ENCODE results near the gene LAMC1.

LAMC1 gene

DNA sequence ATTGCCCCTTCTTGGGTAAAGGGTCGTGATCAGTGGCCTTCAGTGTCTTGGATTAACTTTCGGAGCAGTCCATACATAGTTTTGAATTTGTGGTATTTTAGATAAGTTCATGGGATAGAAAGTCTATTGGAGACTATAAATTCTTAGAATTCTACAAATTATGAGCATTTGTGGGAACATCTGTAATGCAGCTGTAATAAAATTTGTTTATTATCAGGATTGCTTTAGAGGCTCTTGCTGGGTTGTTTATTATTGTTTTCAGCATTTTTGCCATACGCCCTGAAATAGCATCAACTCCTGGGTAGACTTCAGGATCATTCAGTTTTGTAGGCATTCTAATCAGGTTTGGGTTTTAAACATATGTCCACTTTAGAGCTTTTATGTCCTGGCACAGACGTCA lies 16.1 kb downstream of the LAMC1 start:
- H4K91ac ChIP-seq (ENCODE audit: low read depth, low read length), result no peak overlapping the region
- no peak overlapping the region for H4K8ac ChIP-seq (ENCODE audit: low read depth, low read length)
- no peak overlapping the region for H3K4me2 ChIP-seq (ENCODE audit: low read length)
- H2BK12ac ChIP-seq (ENCODE audit: low read length), result no peak overlapping the region
- no peak overlapping the region for H2BK5ac ChIP-seq (ENCODE audit: low read depth, low read length, poor library complexity)
- no peak overlapping the region for H3K4ac ChIP-seq (ENCODE audit: low read depth, low read length)
- H3K79me2 ChIP-seq (ENCODE audit: control insufficient read depth, insufficient read depth, low read length, poor library complexity), result peaks cover 7% of the 10 kb centered on the region
- no CpG with 5 or more reads among the region's 4 CpGs for WGBS (ENCODE audit: extremely low coverage, insufficient coverage, insufficient read length)
- H3K9ac ChIP-seq (ENCODE audit: low read length), result no peak overlapping the region
- H3K4me1 ChIP-seq (ENCODE audit: control insufficient read depth in 1 of 2, insufficient read depth in 2 of 2, low read length in 2 of 2), result peaks cover 10 to 23% of the 10 kb centered on the region in 2 experiments
- no peak overlapping the region for H3K23ac ChIP-seq (ENCODE audit: low read length)
- no peak overlapping the region for H2BK120ac ChIP-seq (ENCODE audit: insufficient read depth, low read length, poor library complexity)
- H2AK5ac ChIP-seq (ENCODE audit: low read length), result no peak overlapping the region
- no peaks in the 10 kb centered on the region for H3K9me3 ChIP-seq (ENCODE audit: insufficient read depth, low read depth, low read length)
- no peak overlapping the region for H3K4me3 ChIP-seq (ENCODE audit: low read depth, low read length)
- no peak overlapping the region for H4K12ac ChIP-seq (ENCODE audit: low read depth, low read length)
- H3K14ac ChIP-seq (ENCODE audit: low read length), result no peak overlapping the region
- DNase-seq, result peak in 1 of 2 donors; percentile 30
- no peak overlapping the region for H2AFZ ChIP-seq (ENCODE audit: insufficient read depth, low read length, poor library complexity)
- no peaks in the 10 kb centered on the region for H3K27me3 ChIP-seq (ENCODE audit: insufficient read depth, low read length)
- no peak overlapping the region for H3K27ac ChIP-seq (ENCODE audit: low read depth, low read length)
- no peaks in the 10 kb centered on the region for H3K36me3 ChIP-seq (ENCODE audit: control insufficient read depth in 1 of 2, insufficient read depth in 2 of 2, low read length in 2 of 2)
- peaks cover 9% of the 10 kb centered on the region for H3K79me1 ChIP-seq (ENCODE audit: low read length)
- no peak overlapping the region for H3K18ac ChIP-seq (ENCODE audit: low read length)

DNA sequence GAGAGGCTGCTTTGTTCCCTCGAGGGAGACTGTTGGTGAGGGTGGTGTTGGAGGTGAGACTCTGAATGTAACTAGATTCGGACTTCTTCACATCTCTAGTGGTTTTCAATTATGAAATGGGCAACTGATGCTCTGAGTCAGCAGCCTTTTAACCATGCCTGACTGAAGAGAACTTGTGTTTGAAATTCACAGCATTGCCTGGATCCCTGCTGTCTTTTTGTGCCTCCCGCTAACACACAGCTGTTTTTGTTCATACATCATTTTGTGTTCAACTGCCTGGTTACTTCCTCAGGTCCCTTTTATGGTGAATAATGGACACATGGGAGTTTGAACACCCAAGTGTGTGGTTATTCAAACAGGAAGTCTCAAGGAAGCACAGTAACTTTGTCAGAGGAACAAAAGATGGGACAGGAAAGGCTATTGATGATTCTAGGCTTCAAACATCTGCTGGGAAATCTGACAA lies 16.8 kb downstream of the LAMC1 start:
- H3K4ac ChIP-seq (ENCODE audit: low read depth, low read length), result peak overlapping the region; percentile 94
- H3K18ac ChIP-seq (ENCODE audit: low read length), result no peak overlapping the region
- no peak overlapping the region for H3K9ac ChIP-seq (ENCODE audit: low read length)
- H2BK120ac ChIP-seq (ENCODE audit: insufficient read depth, low read length, poor library complexity), result no peak overlapping the region
- no peak overlapping the region for H2AFZ ChIP-seq (ENCODE audit: insufficient read depth, low read length, poor library complexity)
- peak overlapping the region; percentile 1 for H2BK5ac ChIP-seq (ENCODE audit: low read depth, low read length, poor library complexity)
- H3K79me2 ChIP-seq (ENCODE audit: control insufficient read depth, insufficient read depth, low read length, poor library complexity), result peaks cover 7% of the 10 kb centered on the region
- no CpG with 5 or more reads among the region's 3 CpGs for WGBS (ENCODE audit: extremely low coverage, insufficient coverage, insufficient read length)
- no peak overlapping the region for H4K91ac ChIP-seq (ENCODE audit: low read depth, low read length)
- no peaks in the 10 kb centered on the region for H3K27me3 ChIP-seq (ENCODE audit: insufficient read depth, low read length)
- peak overlapping the region; percentile 28 for H3K27ac ChIP-seq (ENCODE audit: low read depth, low read length)
- DNase-seq, result peak in 1 of 2 donors; percentile 31
- H3K4me2 ChIP-seq (ENCODE audit: low read length), result no peak overlapping the region
- peaks cover 10 to 17% of the 10 kb centered on the region in 2 experiments for H3K4me1 ChIP-seq (ENCODE audit: control insufficient read depth in 1 of 2, insufficient read depth in 2 of 2, low read length in 2 of 2)
- H3K79me1 ChIP-seq (ENCODE audit: low read length), result peaks cover 9% of the 10 kb centered on the region
- H4K12ac ChIP-seq (ENCODE audit: low read depth, low read length), result no peak overlapping the region
- H3K36me3 ChIP-seq (ENCODE audit: control insufficient read depth in 1 of 2, insufficient read depth in 2 of 2, low read length in 2 of 2), result no peaks in the 10 kb centered on the region
- no peaks in the 10 kb centered on the region for H3K9me3 ChIP-seq (ENCODE audit: insufficient read depth, low read depth, low read length)
- no peak overlapping the region for H3K23ac ChIP-seq (ENCODE audit: low read length)
- no peak overlapping the region for H3K4me3 ChIP-seq (ENCODE audit: low read depth, low read length)
- H3K14ac ChIP-seq (ENCODE audit: low read length), result no peak overlapping the region
- H2BK12ac ChIP-seq (ENCODE audit: low read length), result peak overlapping the region; percentile 66
- H2AK5ac ChIP-seq (ENCODE audit: low read length), result peak overlapping the region; percentile 91
- no peak overlapping the region for H4K8ac ChIP-seq (ENCODE audit: low read depth, low read length)

DNA sequence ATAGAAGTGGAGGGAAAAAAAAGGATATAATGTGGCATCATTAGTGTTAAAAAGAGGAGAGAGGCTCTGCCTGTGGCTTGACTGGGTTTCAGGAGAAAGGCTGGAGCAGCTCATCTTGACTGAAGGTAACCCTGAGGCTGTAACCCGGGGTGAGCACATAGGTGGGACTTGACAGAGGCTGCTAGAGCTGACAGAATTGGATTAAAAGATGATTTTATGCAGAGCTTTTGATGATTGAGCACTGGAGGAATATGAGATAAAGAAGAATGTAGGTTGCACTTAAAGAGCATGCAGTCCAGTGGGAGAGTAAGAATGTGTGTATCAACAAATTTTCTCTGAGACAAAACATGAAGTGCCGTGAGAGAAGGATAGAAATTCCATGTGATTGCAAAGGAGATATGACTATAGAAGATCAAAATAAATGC lies 17.3 kb downstream of the LAMC1 start:
- H3K4me1 ChIP-seq (ENCODE audit: control insufficient read depth in 1 of 2, insufficient read depth in 2 of 2, low read length in 2 of 2), result peaks cover 10 to 14% of the 10 kb centered on the region in 2 experiments
- peak overlapping the region; percentile 44 for H3K14ac ChIP-seq (ENCODE audit: low read length)
- H4K91ac ChIP-seq (ENCODE audit: low read depth, low read length), result no peak overlapping the region
- H3K79me1 ChIP-seq (ENCODE audit: low read length), result peaks cover 7% of the 10 kb centered on the region
- no peaks in the 10 kb centered on the region for H3K36me3 ChIP-seq (ENCODE audit: control insufficient read depth in 1 of 2, insufficient read depth in 2 of 2, low read length in 2 of 2)
- WGBS (ENCODE audit: extremely low coverage, insufficient coverage, insufficient read length), result no CpG with 5 or more reads among the region's 2 CpGs
- H3K4me3 ChIP-seq (ENCODE audit: low read depth, low read length), result no peak overlapping the region
- no peak overlapping the region for H3K4me2 ChIP-seq (ENCODE audit: low read length)
- H2BK5ac ChIP-seq (ENCODE audit: low read depth, low read length, poor library complexity), result peak overlapping the region; percentile 63
- H3K27me3 ChIP-seq (ENCODE audit: insufficient read depth, low read length), result no peaks in the 10 kb centered on the region
- H3K27ac ChIP-seq (ENCODE audit: low read depth, low read length), result no peak overlapping the region
- H3K18ac ChIP-seq (ENCODE audit: low read length), result peak overlapping the region; percentile 84
- H3K9ac ChIP-seq (ENCODE audit: low read length), result no peak overlapping the region
- H2AFZ ChIP-seq (ENCODE audit: insufficient read depth, low read length, poor library complexity), result no peak overlapping the region
- H3K4ac ChIP-seq (ENCODE audit: low read depth, low read length), result peak overlapping the region; percentile 75
- H2AK5ac ChIP-seq (ENCODE audit: low read length), result no peak overlapping the region
- no peak for DNase-seq
- H3K9me3 ChIP-seq (ENCODE audit: insufficient read depth, low read depth, low read length), result no peaks in the 10 kb centered on the region
- peaks cover 7% of the 10 kb centered on the region for H3K79me2 ChIP-seq (ENCODE audit: control insufficient read depth, insufficient read depth, low read length, poor library complexity)
- no peak overlapping the region for H3K23ac ChIP-seq (ENCODE audit: low read length)
- no peak overlapping the region for H2BK120ac ChIP-seq (ENCODE audit: insufficient read depth, low read length, poor library complexity)
- H2BK12ac ChIP-seq (ENCODE audit: low read length), result peak overlapping the region; percentile 49
- H4K12ac ChIP-seq (ENCODE audit: low read depth, low read length), result no peak overlapping the region
- H4K8ac ChIP-seq (ENCODE audit: low read depth, low read length), result no peak overlapping the region

DNA sequence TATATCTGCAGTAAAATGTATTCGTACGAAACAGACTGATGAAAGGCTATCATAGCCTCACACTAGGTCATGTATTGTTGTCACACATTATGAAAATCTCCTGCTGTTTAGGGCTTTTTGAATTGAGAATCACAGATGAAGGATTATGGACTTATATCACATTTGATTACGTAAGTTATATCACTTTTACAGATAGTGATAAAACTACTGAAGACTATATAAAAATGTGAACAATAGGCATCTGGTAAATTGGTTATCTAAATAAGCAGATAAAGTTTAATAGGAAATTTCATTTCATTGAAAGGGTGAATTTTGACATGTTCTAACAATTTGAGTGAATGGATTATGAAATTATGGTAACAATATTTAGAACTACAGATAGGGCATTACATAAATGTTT lies 20.0 kb downstream of the LAMC1 start:
- no peak overlapping the region for H2BK5ac ChIP-seq (ENCODE audit: low read depth, low read length, poor library complexity)
- no CpG with 5 or more reads among the region's 3 CpGs for WGBS (ENCODE audit: extremely low coverage, insufficient coverage, insufficient read length)
- H3K79me1 ChIP-seq (ENCODE audit: low read length), result peaks cover 2% of the 10 kb centered on the region
- no peak overlapping the region for H2BK120ac ChIP-seq (ENCODE audit: insufficient read depth, low read length, poor library complexity)
- H4K8ac ChIP-seq (ENCODE audit: low read depth, low read length), result no peak overlapping the region
- H3K18ac ChIP-seq (ENCODE audit: low read length), result no peak overlapping the region
- H3K4ac ChIP-seq (ENCODE audit: low read depth, low read length), result no peak overlapping the region
- no peaks in the 10 kb centered on the region for H3K36me3 ChIP-seq (ENCODE audit: control insufficient read depth in 1 of 2, insufficient read depth in 2 of 2, low read length in 2 of 2)
- no peak overlapping the region for H2AK5ac ChIP-seq (ENCODE audit: low read length)
- no peak overlapping the region for H4K12ac ChIP-seq (ENCODE audit: low read depth, low read length)
- H3K4me1 ChIP-seq (ENCODE audit: control insufficient read depth in 1 of 2, insufficient read depth in 2 of 2, low read length in 2 of 2), result peaks cover 3 to 9% of the 10 kb centered on the region in 2 experiments
- H3K23ac ChIP-seq (ENCODE audit: low read length), result no peak overlapping the region
- H3K79me2 ChIP-seq (ENCODE audit: control insufficient read depth, insufficient read depth, low read length, poor library complexity), result peaks cover 3% of the 10 kb centered on the region
- H3K9me3 ChIP-seq (ENCODE audit: insufficient read depth, low read depth, low read length), result no peaks in the 10 kb centered on the region
- H3K27ac ChIP-seq (ENCODE audit: low read depth, low read length), result no peak overlapping the region
- no peak overlapping the region for H2BK12ac ChIP-seq (ENCODE audit: low read length)
- no peak overlapping the region for H3K4me3 ChIP-seq (ENCODE audit: low read depth, low read length)
- no peak overlapping the region for H2AFZ ChIP-seq (ENCODE audit: insufficient read depth, low read length, poor library complexity)
- no peak overlapping the region for H4K91ac ChIP-seq (ENCODE audit: low read depth, low read length)
- H3K27me3 ChIP-seq (ENCODE audit: insufficient read depth, low read length), result no peaks in the 10 kb centered on the region
- no peak for DNase-seq
- no peak overlapping the region for H3K14ac ChIP-seq (ENCODE audit: low read length)
- no peak overlapping the region for H3K9ac ChIP-seq (ENCODE audit: low read length)
- no peak overlapping the region for H3K4me2 ChIP-seq (ENCODE audit: low read length)
